Natural killer cell (primary cell): ENCODE measurements around the gene SERHL2. TPM values are rescaled to one million over a fixed set of nuclear protein-coding genes. Genes with fewer than 3 reads are reported as not detected.
"Not testable (repeated sequence)": the region's sequence is repeated elsewhere in the genome, so short reads cannot be mapped to it uniquely, and the experiment has no call there.

Experiments
- ATAC-seq, 3 donors: fragments of 150-1000 bp in 2 of 3; fragments of 200-7000 bp in 1 of 3; cut with Tn5 transposase; 1 replicate in 1 of 3; 2 replicates in 2 of 3; pipeline ENCODE4 v1.10.0; 2021; ENCODE audit warnings: mild to moderate bottlenecking in 2 of 3, moderate library complexity in 2 of 3
- DNase-seq, 2 donors: peaks; one replicate each; pipeline versions ENCODE4 v3.0.0 to v3.0.0-alpha.2; 2013 to 2021; ENCODE audit warnings: mixed read lengths in 1 of 2
- H3K27ac ChIP-seq: one replicate; pipeline ENCODE4 v1.5.1; 2013; ENCODE audit warnings: mild to moderate bottlenecking, low read length
- H3K27me3 ChIP-seq: one replicate; pipeline ENCODE4 v1.6.1; 2013; ENCODE audit warnings: low read length; ENCODE audit not compliant: control insufficient read depth, insufficient read depth
- H3K36me3 ChIP-seq: one replicate; pipeline ENCODE4 v1.6.1; 2013; ENCODE audit warnings: low read length; ENCODE audit not compliant: control insufficient read depth, insufficient read depth
- H3K4me1 ChIP-seq: one replicate; pipeline ENCODE4 v1.6.1; 2013; ENCODE audit warnings: low read length; ENCODE audit not compliant: control insufficient read depth, insufficient read depth
- H3K4me3 ChIP-seq: one replicate; pipeline ENCODE4 v1.5.1; 2013; ENCODE audit warnings: low read length
- H3K9me3 ChIP-seq: one replicate; pipeline ENCODE4 v1.6.1; 2013; ENCODE audit warnings: low read length; ENCODE audit not compliant: control insufficient read depth, insufficient read depth
- H3K27ac Mint-ChIP-seq, 2 donors: one replicate each; pipeline ENCODE4 v1.8.0; 2022; ENCODE audit warnings: mild to moderate bottlenecking in 2 of 2, mixed read lengths in 2 of 2, moderate library complexity in 1 of 2
- H3K27me3 Mint-ChIP-seq, 2 donors: one replicate each; pipeline ENCODE4 v1.8.0; 2022; ENCODE audit warnings: low read depth in 2 of 2, mixed read lengths in 2 of 2
- H3K36me3 Mint-ChIP-seq: one replicate; pipeline ENCODE4 v1.8.0; 2022; ENCODE audit warnings: mixed read lengths
- H3K4me1 Mint-ChIP-seq, 2 donors: one replicate each; pipeline ENCODE4 v1.8.0; 2022; ENCODE audit warnings: mixed read lengths in 2 of 2
- H3K4me3 Mint-ChIP-seq: one replicate; pipeline ENCODE4 v1.8.0; 2022; ENCODE audit warnings: mild to moderate bottlenecking, moderate library complexity, mixed read lengths
- H3K9me3 Mint-ChIP-seq, 2 donors: one replicate each; pipeline ENCODE4 v1.8.0; 2022; ENCODE audit warnings: mixed read lengths in 2 of 2
- WGBS: methylation state at CpG from one replicate; pipeline ENCODE4 v1.1.7; 2013; ENCODE audit warnings: missing lambda C conversion rate; ENCODE audit not compliant: insufficient coverage; 5-methylcytosine and 5-hydroxymethylcytosine counted together
- intact Hi-C: fragments of 100-400 bp; cut with micrococcal nuclease; formaldehyde crosslinking; loops from one replicate; pipeline ENCODE4 v1.14.2; 2022
- total RNA-seq, 4 donors: library from RNA; stranded (reverse); fragments of 120-200 nt in 1 of 4; gene quantifications; one replicate each; pipeline versions ENCODE4 v1.2.3 to v1.2.4, GENCODE V29; 2013 to 2022

SERHL2 gene
- total RNA-seq, 3 donors from 2014 or later (not counting 1 experiment from before 2014, with no cell fraction given), result 0.23 to 0.48 TPM; not detected in 1

DNA sequence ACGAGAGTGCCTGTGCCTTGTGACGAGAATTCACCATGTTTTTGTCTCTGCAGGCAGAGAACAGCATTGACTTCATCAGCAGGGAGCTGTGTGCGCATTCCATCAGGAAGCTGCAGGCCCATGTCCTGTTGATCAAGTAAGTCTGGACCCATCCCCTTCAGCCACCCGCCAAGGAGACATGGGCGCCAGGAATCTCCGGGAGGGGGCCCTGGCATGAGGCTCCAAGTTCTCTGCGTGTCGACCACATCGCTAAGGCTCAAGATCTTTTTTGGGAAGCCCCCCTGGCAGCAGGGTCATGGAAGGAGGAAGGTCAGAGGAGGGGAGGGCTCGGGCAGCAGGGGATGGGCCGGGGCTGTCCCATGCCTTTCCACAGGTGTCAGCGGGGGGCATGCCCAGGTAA is 17.3 kb downstream of the SERHL2 start:
- H3K36me3 ChIP-seq, H3K9me3 Mint-ChIP-seq, H3K4me3 ChIP-seq, DNase-seq, intact Hi-C loops, H3K4me1 ChIP-seq, ATAC-seq, H3K27me3 Mint-ChIP-seq, H3K4me1 Mint-ChIP-seq, H3K9me3 ChIP-seq, H3K27me3 ChIP-seq, H3K27ac ChIP-seq, H3K4me3 Mint-ChIP-seq, H3K27ac Mint-ChIP-seq, H3K36me3 Mint-ChIP-seq: not testable (repeated sequence)
- 89% methylated on average over 11 of the region's 12 CpGs for WGBS

DNA sequence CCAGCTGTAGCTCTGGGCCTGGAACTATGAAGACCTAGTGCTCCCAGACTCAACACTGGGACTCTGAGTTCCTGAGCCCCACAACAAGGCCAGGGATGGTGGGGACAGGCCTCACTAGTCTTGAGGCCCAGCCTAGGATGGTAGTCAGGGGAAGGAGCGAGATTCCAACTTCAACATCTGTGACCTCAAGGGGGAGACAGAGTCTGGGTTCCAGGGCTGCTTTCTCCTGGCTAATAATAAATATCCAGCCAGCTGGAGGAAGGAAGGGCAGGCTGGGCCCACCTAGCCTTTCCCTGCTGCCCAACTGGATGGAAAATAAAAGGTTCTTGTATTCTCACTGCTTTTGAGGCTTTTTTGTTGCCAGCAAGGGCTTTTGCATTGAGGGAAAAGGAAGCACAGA is 20.3 kb downstream of the SERHL2 start:
- intact Hi-C loops, result not testable (repeated sequence)

GRCh38 chr22:42574468-42574867 is 20.7 kb downstream of the SERHL2 start:
- intact Hi-C loops, H3K27ac ChIP-seq, H3K4me3 Mint-ChIP-seq, H3K27ac Mint-ChIP-seq, H3K4me1 ChIP-seq, H3K9me3 ChIP-seq, H3K4me1 Mint-ChIP-seq, H3K9me3 Mint-ChIP-seq, ATAC-seq, H3K27me3 Mint-ChIP-seq, H3K4me3 ChIP-seq, H3K27me3 ChIP-seq, H3K36me3 Mint-ChIP-seq, DNase-seq: not testable (repeated sequence)
- WGBS, result 93% methylated on average over 8 of the region's 21 CpGs
- H3K36me3 ChIP-seq, result peaks cover 20% of the 10 kb centered on the region

More for the DNA sequence above, 20.3 kb downstream of the SERHL2 start:
- H3K27ac ChIP-seq, H3K36me3 Mint-ChIP-seq, H3K4me3 Mint-ChIP-seq, DNase-seq, H3K27me3 Mint-ChIP-seq, H3K9me3 ChIP-seq, H3K4me1 Mint-ChIP-seq, ATAC-seq, H3K9me3 Mint-ChIP-seq, H3K4me1 ChIP-seq, H3K4me3 ChIP-seq, H3K27me3 ChIP-seq, H3K27ac Mint-ChIP-seq: not testable (repeated sequence)
- peaks cover 20% of the 10 kb centered on the region for H3K36me3 ChIP-seq
- WGBS, result no CpG with 5 or more reads among the region's 1 CpG

GRCh38 chr22:42575996-42576574 is 22.3 kb downstream of the SERHL2 start:
- H3K9me3 ChIP-seq, H3K27me3 Mint-ChIP-seq, H3K27me3 ChIP-seq, H3K9me3 Mint-ChIP-seq, H3K4me3 ChIP-seq, H3K36me3 Mint-ChIP-seq, H3K27ac ChIP-seq, H3K27ac Mint-ChIP-seq, H3K4me1 ChIP-seq, intact Hi-C loops, ATAC-seq, H3K4me1 Mint-ChIP-seq, DNase-seq, H3K4me3 Mint-ChIP-seq: not testable (repeated sequence)
- 96% methylated on average over 18 of the region's 30 CpGs for WGBS
- H3K36me3 ChIP-seq, result peaks cover 20% of the 10 kb centered on the region

- H3K27me3 Mint-ChIP-seq, H3K36me3 Mint-ChIP-seq, ATAC-seq, H3K9me3 ChIP-seq, H3K9me3 Mint-ChIP-seq, H3K4me3 ChIP-seq, H3K27ac Mint-ChIP-seq, H3K4me3 Mint-ChIP-seq, H3K27ac ChIP-seq, DNase-seq, H3K27me3 ChIP-seq, intact Hi-C loops: not testable (repeated sequence)
- peaks cover 12% of the 10 kb centered on the region in 2 donors for H3K4me1 Mint-ChIP-seq
- Histone ChIP-seq H3K4me1 (peaks cover 12% of the 10 kb centered on the region), H3K36me3 (peaks cover 20% of the 10 kb centered on the region)
- WGBS, result 98% methylated on average over 8 of the region's 9 CpGs
These were observed 23.4 kb downstream of the SERHL2 start for GRCh38 chr22:42577141-42577540.
